Measurements from ENCODE around the gene RAB24. TPM values are rescaled to one million over a fixed set of nuclear protein-coding genes. Genes with fewer than 3 reads are reported as not detected.

Gene RAB24
- total and polyA plus RNA-seq, 2 experiments from 2014 or later = 27.1 to 27.7 TPM

DNA sequence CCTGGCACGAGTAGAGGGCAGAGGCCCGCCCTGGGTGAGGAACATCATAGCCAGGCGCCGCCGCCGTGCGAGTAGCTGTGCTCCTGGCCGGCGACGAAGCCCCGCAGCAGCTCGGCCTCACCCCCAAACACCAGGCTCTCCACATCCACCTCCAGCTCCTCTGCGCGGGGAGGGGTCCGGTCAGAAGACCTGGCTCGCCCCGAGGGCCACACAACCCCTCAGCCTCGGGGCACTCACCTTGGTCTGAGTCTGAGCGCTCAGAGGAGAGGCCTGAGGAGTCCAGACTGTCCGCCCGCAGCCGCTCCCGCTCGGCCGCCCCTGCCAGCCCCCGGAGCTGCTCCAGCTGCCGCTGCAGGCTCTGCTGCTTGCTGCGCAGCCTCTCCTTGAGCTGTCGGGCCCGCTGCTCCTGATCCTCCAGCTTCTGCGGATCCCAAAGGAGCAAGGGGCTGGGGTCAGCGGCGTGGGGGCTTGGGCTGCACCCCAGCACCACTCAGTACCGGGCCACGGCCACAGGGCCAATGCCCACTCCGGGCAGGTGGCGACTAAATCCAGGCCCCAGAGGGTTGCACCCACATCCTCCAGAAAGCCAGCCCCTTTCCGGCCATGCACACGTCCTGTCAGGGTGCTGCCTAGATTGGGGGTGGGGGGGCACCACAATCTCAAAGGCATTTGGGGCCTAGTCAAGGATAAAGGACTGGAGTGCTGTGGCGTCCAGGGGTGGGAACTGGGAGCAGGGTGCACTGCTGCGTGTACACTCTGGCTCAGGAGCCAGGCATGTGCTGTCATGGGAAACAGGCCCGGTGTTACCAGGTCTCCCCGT is 4.2 kb upstream of the RAB24 start:
- H3K79me2 ChIP-seq (replicated peaks; ENCODE audit: insufficient read depth) = peaks cover 21% of the 10 kb centered on the region
- Mint-ChIP-seq H3K4me1 (peaks cover 35% of the 10 kb centered on the region), H3K4me3 (no peak overlapping the region), H3K9me3 (no peaks in the 10 kb centered on the region; the same call in 2 of the 3 replicates), H3K27ac (no peak overlapping the region), H3K36me3 (ENCODE audit: low read depth) (peaks cover 33% of the 10 kb centered on the region), H3K27me3 (ENCODE audit: insufficient read depth, low read depth, poor library complexity) (peaks cover 18% of the 10 kb centered on the region)
- H4K20me1 ChIP-seq (replicated peaks; ENCODE audit: insufficient read depth) = peaks cover 22% of the 10 kb centered on the region
- no peak for TF ChIP-seq STAT1 (IDR thresholded peaks at IDR 0.05; ENCODE audit: unreplicated experiment)
- TF ChIP-seq, protein P1, sequence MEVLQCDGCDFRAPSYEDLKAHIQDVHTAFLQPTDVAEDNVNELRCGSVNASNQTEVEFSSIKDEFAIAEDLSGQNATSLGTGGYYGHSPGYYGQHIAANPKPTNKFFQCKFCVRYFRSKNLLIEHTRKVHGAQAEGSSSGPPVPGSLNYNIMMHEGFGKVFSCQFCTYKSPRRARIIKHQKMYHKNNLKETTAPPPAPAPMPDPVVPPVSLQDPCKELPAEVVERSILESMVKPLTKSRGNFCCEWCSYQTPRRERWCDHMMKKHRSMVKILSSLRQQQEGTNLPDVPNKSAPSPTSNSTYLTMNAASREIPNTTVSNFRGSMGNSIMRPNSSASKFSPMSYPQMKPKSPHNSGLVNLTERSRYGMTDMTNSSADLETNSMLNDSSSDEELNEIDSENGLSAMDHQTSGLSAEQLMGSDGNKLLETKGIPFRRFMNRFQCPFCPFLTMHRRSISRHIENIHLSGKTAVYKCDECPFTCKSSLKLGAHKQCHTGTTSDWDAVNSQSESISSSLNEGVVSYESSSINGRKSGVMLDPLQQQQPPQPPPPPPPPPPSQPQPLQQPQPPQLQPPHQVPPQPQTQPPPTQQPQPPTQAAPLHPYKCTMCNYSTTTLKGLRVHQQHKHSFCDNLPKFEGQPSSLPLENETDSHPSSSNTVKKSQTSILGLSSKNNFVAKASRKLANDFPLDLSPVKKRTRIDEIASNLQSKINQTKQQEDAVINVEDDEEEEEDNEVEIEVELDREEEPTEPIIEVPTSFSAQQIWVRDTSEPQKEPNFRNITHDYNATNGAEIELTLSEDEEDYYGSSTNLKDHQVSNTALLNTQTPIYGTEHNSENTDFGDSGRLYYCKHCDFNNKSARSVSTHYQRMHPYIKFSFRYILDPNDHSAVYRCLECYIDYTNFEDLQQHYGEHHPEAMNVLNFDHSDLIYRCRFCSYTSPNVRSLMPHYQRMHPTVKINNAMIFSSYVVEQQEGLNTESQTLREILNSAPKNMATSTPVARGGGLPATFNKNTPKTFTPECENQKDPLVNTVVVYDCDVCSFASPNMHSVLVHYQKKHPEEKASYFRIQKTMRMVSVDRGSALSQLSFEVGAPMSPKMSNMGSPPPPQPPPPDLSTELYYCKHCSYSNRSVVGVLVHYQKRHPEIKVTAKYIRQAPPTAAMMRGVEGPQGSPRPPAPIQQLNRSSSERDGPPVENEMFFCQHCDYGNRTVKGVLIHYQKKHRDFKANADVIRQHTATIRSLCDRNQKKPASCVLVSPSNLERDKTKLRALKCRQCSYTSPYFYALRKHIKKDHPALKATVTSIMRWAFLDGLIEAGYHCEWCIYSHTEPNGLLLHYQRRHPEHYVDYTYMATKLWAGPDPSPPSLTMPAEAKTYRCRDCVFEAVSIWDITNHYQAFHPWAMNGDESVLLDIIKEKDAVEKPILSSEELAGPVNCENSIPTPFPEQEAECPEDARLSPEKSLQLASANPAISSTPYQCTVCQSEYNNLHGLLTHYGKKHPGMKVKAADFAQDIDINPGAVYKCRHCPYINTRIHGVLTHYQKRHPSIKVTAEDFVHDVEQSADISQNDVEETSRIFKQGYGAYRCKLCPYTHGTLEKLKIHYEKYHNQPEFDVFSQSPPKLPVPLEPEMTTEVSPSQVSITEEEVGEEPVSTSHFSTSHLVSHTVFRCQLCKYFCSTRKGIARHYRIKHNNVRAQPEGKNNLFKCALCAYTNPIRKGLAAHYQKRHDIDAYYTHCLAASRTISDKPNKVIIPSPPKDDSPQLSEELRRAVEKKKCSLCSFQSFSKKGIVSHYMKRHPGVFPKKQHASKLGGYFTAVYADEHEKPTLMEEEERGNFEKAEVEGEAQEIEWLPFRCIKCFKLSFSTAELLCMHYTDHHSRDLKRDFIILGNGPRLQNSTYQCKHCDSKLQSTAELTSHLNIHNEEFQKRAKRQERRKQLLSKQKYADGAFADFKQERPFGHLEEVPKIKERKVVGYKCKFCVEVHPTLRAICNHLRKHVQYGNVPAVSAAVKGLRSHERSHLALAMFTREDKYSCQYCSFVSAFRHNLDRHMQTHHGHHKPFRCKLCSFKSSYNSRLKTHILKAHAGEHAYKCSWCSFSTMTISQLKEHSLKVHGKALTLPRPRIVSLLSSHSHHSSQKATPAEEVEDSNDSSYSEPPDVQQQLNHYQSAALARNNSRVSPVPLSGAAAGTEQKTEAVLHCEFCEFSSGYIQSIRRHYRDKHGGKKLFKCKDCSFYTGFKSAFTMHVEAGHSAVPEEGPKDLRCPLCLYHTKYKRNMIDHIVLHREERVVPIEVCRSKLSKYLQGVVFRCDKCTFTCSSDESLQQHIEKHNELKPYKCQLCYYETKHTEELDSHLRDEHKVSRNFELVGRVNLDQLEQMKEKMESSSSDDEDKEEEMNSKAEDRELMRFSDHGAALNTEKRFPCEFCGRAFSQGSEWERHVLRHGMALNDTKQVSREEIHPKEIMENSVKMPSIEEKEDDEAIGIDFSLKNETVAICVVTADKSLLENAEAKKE (CRISPR knock-in tag; IDR thresholded peaks at IDR 0.05) = no peak
- TF ChIP-seq, protein P2, sequence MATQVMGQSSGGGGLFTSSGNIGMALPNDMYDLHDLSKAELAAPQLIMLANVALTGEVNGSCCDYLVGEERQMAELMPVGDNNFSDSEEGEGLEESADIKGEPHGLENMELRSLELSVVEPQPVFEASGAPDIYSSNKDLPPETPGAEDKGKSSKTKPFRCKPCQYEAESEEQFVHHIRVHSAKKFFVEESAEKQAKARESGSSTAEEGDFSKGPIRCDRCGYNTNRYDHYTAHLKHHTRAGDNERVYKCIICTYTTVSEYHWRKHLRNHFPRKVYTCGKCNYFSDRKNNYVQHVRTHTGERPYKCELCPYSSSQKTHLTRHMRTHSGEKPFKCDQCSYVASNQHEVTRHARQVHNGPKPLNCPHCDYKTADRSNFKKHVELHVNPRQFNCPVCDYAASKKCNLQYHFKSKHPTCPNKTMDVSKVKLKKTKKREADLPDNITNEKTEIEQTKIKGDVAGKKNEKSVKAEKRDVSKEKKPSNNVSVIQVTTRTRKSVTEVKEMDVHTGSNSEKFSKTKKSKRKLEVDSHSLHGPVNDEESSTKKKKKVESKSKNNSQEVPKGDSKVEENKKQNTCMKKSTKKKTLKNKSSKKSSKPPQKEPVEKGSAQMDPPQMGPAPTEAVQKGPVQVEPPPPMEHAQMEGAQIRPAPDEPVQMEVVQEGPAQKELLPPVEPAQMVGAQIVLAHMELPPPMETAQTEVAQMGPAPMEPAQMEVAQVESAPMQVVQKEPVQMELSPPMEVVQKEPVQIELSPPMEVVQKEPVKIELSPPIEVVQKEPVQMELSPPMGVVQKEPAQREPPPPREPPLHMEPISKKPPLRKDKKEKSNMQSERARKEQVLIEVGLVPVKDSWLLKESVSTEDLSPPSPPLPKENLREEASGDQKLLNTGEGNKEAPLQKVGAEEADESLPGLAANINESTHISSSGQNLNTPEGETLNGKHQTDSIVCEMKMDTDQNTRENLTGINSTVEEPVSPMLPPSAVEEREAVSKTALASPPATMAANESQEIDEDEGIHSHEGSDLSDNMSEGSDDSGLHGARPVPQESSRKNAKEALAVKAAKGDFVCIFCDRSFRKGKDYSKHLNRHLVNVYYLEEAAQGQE (IDR thresholded peaks at IDR 0.05; ENCODE audit: unreplicated experiment) = no peak
- no peak for TF ChIP-seq CREB1 (CRISPR knock-in tag; IDR thresholded peaks at IDR 0.05; ENCODE audit: low read depth)
- no peak for TF ChIP-seq EZH2 (IDR thresholded peaks at IDR 0.05; ENCODE audit: low read depth, unreplicated experiment)
- TF ChIP-seq EZH2phosphoT487 (IDR thresholded peaks at IDR 0.05; ENCODE audit: unreplicated experiment) = no peak
- no peak for TF ChIP-seq NANOG (IDR thresholded peaks at IDR 0.05; ENCODE audit: borderline replicate concordance)
- TF ChIP-seq ZNF331 (CRISPR knock-in tag; IDR thresholded peaks at IDR 0.05; ENCODE audit: low read depth) = no peak
- TF ChIP-seq JUNB (IDR thresholded peaks at IDR 0.05; ENCODE audit: unreplicated experiment) = no peak
- TF ChIP-seq, protein P3, sequence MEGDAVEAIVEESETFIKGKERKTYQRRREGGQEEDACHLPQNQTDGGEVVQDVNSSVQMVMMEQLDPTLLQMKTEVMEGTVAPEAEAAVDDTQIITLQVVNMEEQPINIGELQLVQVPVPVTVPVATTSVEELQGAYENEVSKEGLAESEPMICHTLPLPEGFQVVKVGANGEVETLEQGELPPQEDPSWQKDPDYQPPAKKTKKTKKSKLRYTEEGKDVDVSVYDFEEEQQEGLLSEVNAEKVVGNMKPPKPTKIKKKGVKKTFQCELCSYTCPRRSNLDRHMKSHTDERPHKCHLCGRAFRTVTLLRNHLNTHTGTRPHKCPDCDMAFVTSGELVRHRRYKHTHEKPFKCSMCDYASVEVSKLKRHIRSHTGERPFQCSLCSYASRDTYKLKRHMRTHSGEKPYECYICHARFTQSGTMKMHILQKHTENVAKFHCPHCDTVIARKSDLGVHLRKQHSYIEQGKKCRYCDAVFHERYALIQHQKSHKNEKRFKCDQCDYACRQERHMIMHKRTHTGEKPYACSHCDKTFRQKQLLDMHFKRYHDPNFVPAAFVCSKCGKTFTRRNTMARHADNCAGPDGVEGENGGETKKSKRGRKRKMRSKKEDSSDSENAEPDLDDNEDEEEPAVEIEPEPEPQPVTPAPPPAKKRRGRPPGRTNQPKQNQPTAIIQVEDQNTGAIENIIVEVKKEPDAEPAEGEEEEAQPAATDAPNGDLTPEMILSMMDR (conservative IDR thresholded peaks at IDR 0.05; ENCODE audit: low read depth in 2 of 2) = no peak
- TF ChIP-seq POLR2AphosphoS5 (IDR thresholded peaks at IDR 0.05; ENCODE audit: low read depth) = no peak; the same call in 1 of the 2 replicates
- no peak for TF ChIP-seq ZNF114 (CRISPR knock-in tag; IDR thresholded peaks at IDR 0.05)
- TF ChIP-seq, protein P4, sequence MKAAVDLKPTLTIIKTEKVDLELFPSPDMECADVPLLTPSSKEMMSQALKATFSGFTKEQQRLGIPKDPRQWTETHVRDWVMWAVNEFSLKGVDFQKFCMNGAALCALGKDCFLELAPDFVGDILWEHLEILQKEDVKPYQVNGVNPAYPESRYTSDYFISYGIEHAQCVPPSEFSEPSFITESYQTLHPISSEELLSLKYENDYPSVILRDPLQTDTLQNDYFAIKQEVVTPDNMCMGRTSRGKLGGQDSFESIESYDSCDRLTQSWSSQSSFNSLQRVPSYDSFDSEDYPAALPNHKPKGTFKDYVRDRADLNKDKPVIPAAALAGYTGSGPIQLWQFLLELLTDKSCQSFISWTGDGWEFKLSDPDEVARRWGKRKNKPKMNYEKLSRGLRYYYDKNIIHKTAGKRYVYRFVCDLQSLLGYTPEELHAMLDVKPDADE (IDR thresholded peaks at IDR 0.05) = no peak
- H3K27ac ChIP-seq (ENCODE audit: low read depth) = no peak overlapping the region
- peaks cover 17% of the 10 kb centered on the region for H3K36me3 ChIP-seq (ENCODE audit: insufficient read depth)
- H3F3A ChIP-seq (replicated peaks; ENCODE audit: low read depth) = peaks cover 21% of the 10 kb centered on the region; the same call in 1 of the 2 replicates
- no peak for DNase-seq (ENCODE audit: low spot score)
- H2AFZ ChIP-seq = no peak overlapping the region
- peaks cover 17% of the 10 kb centered on the region for H3K4me1 ChIP-seq (ENCODE audit: insufficient read depth)
- no peak for ATAC-seq
- H3K4me3 ChIP-seq = no peak overlapping the region
- no peaks in the 10 kb centered on the region for H3K27me3 ChIP-seq (ENCODE audit: insufficient read depth)
- no peak overlapping the region for H3K4me2 ChIP-seq
- H3K9me2 ChIP-seq (ENCODE audit: insufficient read depth) = no peaks in the 10 kb centered on the region

All from GM23338 (cell line).